Natural killer cell (primary cell): ENCODE data around the gene TDRD9. TPM values are rescaled to one million over a fixed set of nuclear protein-coding genes. Genes with fewer than 3 reads are reported as not detected.

ENCODE experiments used
- ATAC-seq, 3 donors: fragments of 150-1000 bp in 2 of 3; fragments of 200-7000 bp in 1 of 3; cut with Tn5 transposase; 1 replicate in 1 of 3; 2 replicates in 2 of 3; pipeline ENCODE4 v1.10.0; 2021; ENCODE audit warnings: mild to moderate bottlenecking in 2 of 3, moderate library complexity in 2 of 3
- DNase-seq, 2 donors: peaks; one replicate each; pipeline versions ENCODE4 v3.0.0 to v3.0.0-alpha.2; 2013 to 2021; ENCODE audit warnings: mixed read lengths in 1 of 2
- H3K27ac ChIP-seq: one replicate; pipeline ENCODE4 v1.5.1; 2013; ENCODE audit warnings: mild to moderate bottlenecking, low read length
- H3K27me3 ChIP-seq: one replicate; pipeline ENCODE4 v1.6.1; 2013; ENCODE audit warnings: low read length; ENCODE audit not compliant: control insufficient read depth, insufficient read depth
- H3K36me3 ChIP-seq: one replicate; pipeline ENCODE4 v1.6.1; 2013; ENCODE audit warnings: low read length; ENCODE audit not compliant: control insufficient read depth, insufficient read depth
- H3K4me1 ChIP-seq: one replicate; pipeline ENCODE4 v1.6.1; 2013; ENCODE audit warnings: low read length; ENCODE audit not compliant: control insufficient read depth, insufficient read depth
- H3K4me3 ChIP-seq: one replicate; pipeline ENCODE4 v1.5.1; 2013; ENCODE audit warnings: low read length
- H3K9me3 ChIP-seq: one replicate; pipeline ENCODE4 v1.6.1; 2013; ENCODE audit warnings: low read length; ENCODE audit not compliant: control insufficient read depth, insufficient read depth
- H3K27ac Mint-ChIP-seq, 2 donors: one replicate each; pipeline ENCODE4 v1.8.0; 2022; ENCODE audit warnings: mild to moderate bottlenecking in 2 of 2, mixed read lengths in 2 of 2, moderate library complexity in 1 of 2
- H3K27me3 Mint-ChIP-seq, 2 donors: one replicate each; pipeline ENCODE4 v1.8.0; 2022; ENCODE audit warnings: low read depth in 2 of 2, mixed read lengths in 2 of 2
- H3K36me3 Mint-ChIP-seq: one replicate; pipeline ENCODE4 v1.8.0; 2022; ENCODE audit warnings: mixed read lengths
- H3K4me1 Mint-ChIP-seq, 2 donors: one replicate each; pipeline ENCODE4 v1.8.0; 2022; ENCODE audit warnings: mixed read lengths in 2 of 2
- H3K4me3 Mint-ChIP-seq: one replicate; pipeline ENCODE4 v1.8.0; 2022; ENCODE audit warnings: mild to moderate bottlenecking, moderate library complexity, mixed read lengths
- H3K9me3 Mint-ChIP-seq, 2 donors: one replicate each; pipeline ENCODE4 v1.8.0; 2022; ENCODE audit warnings: mixed read lengths in 2 of 2
- CTCF ChIP-seq: fragments of 200-600 bp; IDR thresholded peaks from one replicate; pipeline ENCODE4 v1.8.0; 2022; ENCODE audit warnings: antibody characterized with exemption
- WGBS: methylation state at CpG from one replicate; pipeline ENCODE4 v1.1.7; 2013; ENCODE audit warnings: missing lambda C conversion rate; ENCODE audit not compliant: insufficient coverage; 5-methylcytosine and 5-hydroxymethylcytosine counted together
- intact Hi-C: fragments of 100-400 bp; cut with micrococcal nuclease; formaldehyde crosslinking; loops from one replicate; pipeline ENCODE4 v1.14.2; 2022
- total RNA-seq, 4 donors: library from RNA; stranded (reverse); fragments of 120-200 nt in 1 of 4; gene quantifications; one replicate each; pipeline versions ENCODE4 v1.2.3 to v1.2.4, GENCODE V29; 2013 to 2022

The TDRD9 gene
- total RNA-seq, 3 donors from 2014 or later (not counting 1 experiment from before 2014, with no cell fraction given): 0.75 to 2.2 (median 1.4) TPM

- WGBS: 84% methylated on average over 12 of the region's 12 CpGs
- H3K27me3 ChIP-seq: no peaks in the 10 kb centered on the region
- H3K9me3 ChIP-seq: no peaks in the 10 kb centered on the region
- ATAC-seq (no peak), DNase-seq (no peak)
- intact Hi-C loops: no loop called here
- Mint-ChIP-seq H3K4me1 (peaks cover 6 to 10% of the 10 kb centered on the region in 2 donors), H3K4me3 (no peak overlapping the region), H3K9me3 (no peaks in the 10 kb centered on the region), H3K36me3 (no peaks in the 10 kb centered on the region), H3K27me3 (peaks cover 27 to 44% of the 10 kb centered on the region in 2 donors), H3K27ac (no peak overlapping the region)
- H3K4me3 ChIP-seq: no peak overlapping the region
- H3K4me1 ChIP-seq: no peaks in the 10 kb centered on the region
- no peak for TF ChIP-seq CTCF
- H3K27ac ChIP-seq: no peak overlapping the region
- no peaks in the 10 kb centered on the region for H3K36me3 ChIP-seq
Measured at GRCh38 chr14:104034976-104035699, 106.9 kb downstream of the TDRD9 start.

GRCh38 chr14:104036212-104036611 is 108.0 kb downstream of the TDRD9 start:
- Mint-ChIP-seq H3K9me3 (no peaks in the 10 kb centered on the region), H3K27me3 (peaks cover 31 to 54% of the 10 kb centered on the region in 2 donors), H3K4me3 (no peak overlapping the region), H3K36me3 (no peaks in the 10 kb centered on the region), H3K27ac (no peak overlapping the region), H3K4me1 (peaks cover 8 to 11% of the 10 kb centered on the region in 2 donors)
- no peak for ATAC-seq
- 88% methylated on average over 6 of the region's 7 CpGs for WGBS
- intact Hi-C loops: no loop called here
- TF ChIP-seq CTCF: no peak
- no peak for DNase-seq
- Histone ChIP-seq H3K4me3 (no peak overlapping the region), H3K36me3 (no peaks in the 10 kb centered on the region), H3K27ac (no peak overlapping the region), H3K27me3 (no peaks in the 10 kb centered on the region), H3K9me3 (no peaks in the 10 kb centered on the region), H3K4me1 (no peaks in the 10 kb centered on the region)

- no peak overlapping the region for H3K4me3 Mint-ChIP-seq
- WGBS: 93% methylated on average over 14 of the region's 14 CpGs
- H3K27me3 Mint-ChIP-seq: peaks cover 31 to 62% of the 10 kb centered on the region in 2 donors
Measured at GRCh38 chr14:104037074-104037473, 108.8 kb downstream of the TDRD9 start.

More at GRCh38 chr14:104037074-104037473, 108.8 kb downstream of the TDRD9 start:
- intact Hi-C loops: no loop called here
- no peak for DNase-seq
- H3K4me1 ChIP-seq: no peaks in the 10 kb centered on the region
- no peaks in the 10 kb centered on the region for H3K36me3 ChIP-seq
- no peaks in the 10 kb centered on the region for H3K27me3 ChIP-seq
- no peak overlapping the region for H3K27ac ChIP-seq
- H3K27ac Mint-ChIP-seq: no peak overlapping the region
- no peak for ATAC-seq
- H3K4me1 Mint-ChIP-seq: peaks cover 11 to 19% of the 10 kb centered on the region in 2 donors
- no peak for TF ChIP-seq CTCF
- no peaks in the 10 kb centered on the region for H3K36me3 Mint-ChIP-seq
- no peak overlapping the region for H3K4me3 ChIP-seq
- H3K9me3 Mint-ChIP-seq: no peaks in the 10 kb centered on the region
- H3K9me3 ChIP-seq: no peaks in the 10 kb centered on the region
